ENCODE data around the gene NEMP1. TPM values are rescaled to one million over a fixed set of nuclear protein-coding genes. Genes with fewer than 3 reads are reported as not detected.
A peak's percentile ranks its signal among the peaks of the same experiment; 100 is the strongest.

Gene NEMP1
- total and polyA plus RNA-seq, 2 of the 13 experiments (the other 11 are each of a cell fraction or from before 2014, with no cell fraction given): 11.4 to 12.9 TPM

- TF ChIP-seq FOXO4 (CRISPR knock-in tag; conservative IDR thresholded peaks at IDR 0.05) (0 out of 2 replicates have a peak, but pooled peaks have one; percentile 46), PREB (CRISPR knock-in tag; IDR thresholded peaks at IDR 0.05) (no peak), MYPOP (CRISPR knock-in tag; IDR thresholded peaks at IDR 0.05) (0 out of 2 replicates have a peak, but pooled peaks have one; percentile 38), IRF9 (CRISPR knock-in tag; IDR thresholded peaks at IDR 0.05; ENCODE audit: borderline replicate concordance) (no peak), U2AF1 (optimal IDR thresholded peaks at IDR 0.05; ENCODE audit: low read depth, low read length) (no peak), CBX2 (IDR thresholded peaks at IDR 0.05; ENCODE audit: low read depth, low read length) (no peak), CBX2 (CRISPR knock-in tag; IDR thresholded peaks at IDR 0.05; ENCODE audit: low read depth) (no peak), BRCA1 (CRISPR knock-in tag; IDR thresholded peaks at IDR 0.05) (no peak), AGO1 (IDR thresholded peaks at IDR 0.05; ENCODE audit: low read depth, low read length, poor library complexity, severe bottlenecking) (no peak), ZNF547 (CRISPR knock-in tag; IDR thresholded peaks at IDR 0.05) (no peak), TEAD3 (CRISPR knock-in tag; optimal IDR thresholded peaks at IDR 0.05; ENCODE audit: borderline replicate concordance) (no peak), FIP1L1 (IDR thresholded peaks at IDR 0.05; ENCODE audit: borderline replicate concordance, insufficient read depth, low read depth, low read length) (no peak), ZC3H4 (CRISPR knock-in tag; IDR thresholded peaks at IDR 0.05; ENCODE audit: borderline replicate concordance) (no peak), ZNF572 (CRISPR knock-in tag; IDR thresholded peaks at IDR 0.05) (no peak), ZNF232 (CRISPR knock-in tag; IDR thresholded peaks at IDR 0.05; ENCODE audit: borderline replicate concordance) (no peak), ZNF614 (CRISPR knock-in tag; IDR thresholded peaks at IDR 0.05; ENCODE audit: borderline replicate concordance) (no peak), ZFP90 (CRISPR knock-in tag; IDR thresholded peaks at IDR 0.05; ENCODE audit: borderline replicate concordance) (no peak), CBX1 (IDR thresholded peaks at IDR 0.05; ENCODE audit: low read depth) (no peak), ZNF234 (CRISPR knock-in tag; conservative IDR thresholded peaks at IDR 0.05) (peak; percentile 49; the same call in 1 of the 2 replicates), SPEN (CRISPR knock-in tag; IDR thresholded peaks at IDR 0.05; ENCODE audit: low read depth) (0 out of 2 replicates have a peak, but pooled peaks have one; percentile 19), TIGD3 (CRISPR knock-in tag; IDR thresholded peaks at IDR 0.05; ENCODE audit: borderline replicate concordance) (no peak), ZNF724P (CRISPR knock-in tag; IDR thresholded peaks at IDR 0.05; ENCODE audit: borderline replicate concordance) (no peak), ZNF761 (CRISPR knock-in tag; conservative IDR thresholded peaks at IDR 0.05) (0 out of 2 replicates have a peak, but pooled peaks have one; percentile 48)
Measured at GRCh38 chr12:57127726-57128518, 49.3 kb upstream of the NEMP1 start, which contains the start of gene LRP1 (continued).

All from HepG2 (cell line).